ENCODE data around the gene DMXL1.

DMXL1 gene

DNA sequence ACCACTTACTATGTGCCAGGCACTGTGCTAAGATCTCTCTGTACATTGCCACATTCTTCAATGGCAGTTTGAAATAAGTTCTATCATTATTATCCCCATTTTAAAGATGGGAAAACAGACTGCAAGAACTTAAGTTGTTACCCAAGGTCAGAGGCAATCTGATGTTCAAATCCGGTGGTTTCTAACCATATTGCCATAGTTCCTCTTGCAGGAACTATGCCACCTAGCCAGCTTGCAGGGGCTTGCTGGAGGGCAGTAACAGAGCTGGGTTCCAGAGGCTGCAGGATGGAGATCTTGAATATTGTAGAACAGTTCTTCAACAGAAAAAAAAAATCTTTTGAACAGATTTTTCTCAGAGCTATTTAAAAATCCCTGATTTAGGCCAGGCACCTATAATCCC is 213.1 kb downstream of the DMXL1 start:
- no peak overlapping the region for H3K4me3 ChIP-seq (ENCODE audit: low read depth in 1 of 2, low read length in 2 of 2)
- no peak for TF ChIP-seq EZH2 (IDR thresholded peaks at IDR 0.05; ENCODE audit: borderline replicate concordance, low read depth, low read length, severe bottlenecking)
- TF ChIP-seq, protein P1, sequence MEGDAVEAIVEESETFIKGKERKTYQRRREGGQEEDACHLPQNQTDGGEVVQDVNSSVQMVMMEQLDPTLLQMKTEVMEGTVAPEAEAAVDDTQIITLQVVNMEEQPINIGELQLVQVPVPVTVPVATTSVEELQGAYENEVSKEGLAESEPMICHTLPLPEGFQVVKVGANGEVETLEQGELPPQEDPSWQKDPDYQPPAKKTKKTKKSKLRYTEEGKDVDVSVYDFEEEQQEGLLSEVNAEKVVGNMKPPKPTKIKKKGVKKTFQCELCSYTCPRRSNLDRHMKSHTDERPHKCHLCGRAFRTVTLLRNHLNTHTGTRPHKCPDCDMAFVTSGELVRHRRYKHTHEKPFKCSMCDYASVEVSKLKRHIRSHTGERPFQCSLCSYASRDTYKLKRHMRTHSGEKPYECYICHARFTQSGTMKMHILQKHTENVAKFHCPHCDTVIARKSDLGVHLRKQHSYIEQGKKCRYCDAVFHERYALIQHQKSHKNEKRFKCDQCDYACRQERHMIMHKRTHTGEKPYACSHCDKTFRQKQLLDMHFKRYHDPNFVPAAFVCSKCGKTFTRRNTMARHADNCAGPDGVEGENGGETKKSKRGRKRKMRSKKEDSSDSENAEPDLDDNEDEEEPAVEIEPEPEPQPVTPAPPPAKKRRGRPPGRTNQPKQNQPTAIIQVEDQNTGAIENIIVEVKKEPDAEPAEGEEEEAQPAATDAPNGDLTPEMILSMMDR (IDR thresholded peaks at IDR 0.05; ENCODE audit: borderline replicate concordance, extremely low read depth, low read length, poor library complexity, severe bottlenecking): peak; percentile 17
- H3K36me3 ChIP-seq (ENCODE audit: insufficient read depth, low read length): peaks cover 24% of the 10 kb centered on the region
- H2AFZ ChIP-seq (ENCODE audit: low read depth, low read length): no peak overlapping the region
- H3K9me3 ChIP-seq (ENCODE audit: insufficient read depth, low read length, severe bottlenecking): no peaks in the 10 kb centered on the region
- peaks cover 93% of the 10 kb centered on the region for H3K79me2 ChIP-seq (ENCODE audit: insufficient read depth, low read length)
- peak overlapping the region; percentile 12; the same call in 1 of the 2 replicates for H3K9ac ChIP-seq (ENCODE audit: low read depth, low read length)
- DNase-seq (no peak), ATAC-seq (ENCODE audit: insufficient read depth, low read depth) (no peak)
- peak overlapping the region; percentile 19 for H3K4me2 ChIP-seq (ENCODE audit: insufficient read depth, low read length)
- H3K4me1 ChIP-seq (ENCODE audit: insufficient read depth, low read length): peaks cover 100% of the 10 kb centered on the region
- H3K27ac ChIP-seq (ENCODE audit: low read length): peak overlapping the region; percentile 73
- H3K27me3 ChIP-seq (ENCODE audit: insufficient read depth, low read length, poor library complexity): no peaks in the 10 kb centered on the region
- no peaks in the 10 kb centered on the region for H4K20me1 ChIP-seq (ENCODE audit: insufficient read depth, low read length)

DNA sequence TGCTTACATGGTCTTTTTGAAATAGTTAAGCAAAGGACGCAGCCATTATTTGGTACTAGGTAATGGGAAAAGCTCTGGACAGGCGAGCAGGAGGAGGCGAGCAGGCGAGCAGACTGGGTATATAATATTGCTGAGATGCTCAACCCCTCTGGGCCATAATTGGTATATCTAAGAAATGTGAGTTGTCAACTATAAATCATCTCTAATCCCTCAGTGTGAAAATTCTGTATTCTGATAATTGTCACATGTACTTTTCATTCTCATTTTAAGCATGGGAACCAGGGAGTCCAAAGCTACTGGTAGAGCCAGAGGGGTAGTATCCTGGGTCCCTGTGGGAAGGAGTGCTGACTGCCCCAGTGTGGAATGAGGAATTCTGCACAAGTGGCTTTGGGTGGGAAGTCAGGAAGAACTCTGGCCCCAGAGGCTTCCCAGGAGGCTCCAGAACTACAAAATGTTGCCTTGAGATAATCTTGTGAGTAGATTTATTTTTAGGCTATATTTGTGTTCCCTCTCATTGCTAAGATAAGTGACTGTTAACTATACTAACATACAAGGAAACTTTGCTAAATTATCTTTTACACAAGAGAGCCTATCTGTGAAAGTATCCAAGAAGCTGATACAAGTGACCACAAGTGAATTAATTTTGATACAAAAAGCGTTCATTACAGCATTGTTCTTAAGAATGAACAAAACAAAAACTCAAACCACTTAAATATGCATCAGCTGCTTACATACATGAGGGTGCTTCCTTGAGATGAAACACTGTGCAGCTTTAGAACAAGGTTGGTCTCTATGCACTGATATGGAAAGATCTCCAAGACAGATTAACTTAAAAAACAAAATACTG is 214.4 kb downstream of the DMXL1 start:
- Histone ChIP-seq H3K9ac (ENCODE audit: low read depth, low read length) (peak overlapping the region; percentile 62), H3K36me3 (ENCODE audit: insufficient read depth, low read length) (peaks cover 26% of the 10 kb centered on the region), H3K9me3 (ENCODE audit: insufficient read depth, low read length, severe bottlenecking) (no peaks in the 10 kb centered on the region), H3K4me1 (ENCODE audit: insufficient read depth, low read length) (peaks cover 100% of the 10 kb centered on the region), H3K27ac (ENCODE audit: low read length) (peak overlapping the region; percentile 99), H3K79me2 (ENCODE audit: insufficient read depth, low read length) (peaks cover 93% of the 10 kb centered on the region), H3K4me3 (ENCODE audit: low read depth in 1 of 2, low read length in 2 of 2) (peak overlapping the region in 1 of 2 experiments; percentile 13; a peak in 1 of 4 replicates), H3K27me3 (ENCODE audit: insufficient read depth, low read length, poor library complexity) (no peaks in the 10 kb centered on the region), H4K20me1 (ENCODE audit: insufficient read depth, low read length) (no peaks in the 10 kb centered on the region), H2AFZ (ENCODE audit: low read depth, low read length) (no peak overlapping the region), H3K4me2 (ENCODE audit: insufficient read depth, low read length) (peak overlapping the region; percentile 77)
- TF ChIP-seq, protein P1 (IDR thresholded peaks at IDR 0.05; ENCODE audit: borderline replicate concordance, extremely low read depth, low read length, poor library complexity, severe bottlenecking): no peak
- peak; percentile 36 for ATAC-seq (ENCODE audit: insufficient read depth, low read depth)
- DNase-seq: no peak

DNA sequence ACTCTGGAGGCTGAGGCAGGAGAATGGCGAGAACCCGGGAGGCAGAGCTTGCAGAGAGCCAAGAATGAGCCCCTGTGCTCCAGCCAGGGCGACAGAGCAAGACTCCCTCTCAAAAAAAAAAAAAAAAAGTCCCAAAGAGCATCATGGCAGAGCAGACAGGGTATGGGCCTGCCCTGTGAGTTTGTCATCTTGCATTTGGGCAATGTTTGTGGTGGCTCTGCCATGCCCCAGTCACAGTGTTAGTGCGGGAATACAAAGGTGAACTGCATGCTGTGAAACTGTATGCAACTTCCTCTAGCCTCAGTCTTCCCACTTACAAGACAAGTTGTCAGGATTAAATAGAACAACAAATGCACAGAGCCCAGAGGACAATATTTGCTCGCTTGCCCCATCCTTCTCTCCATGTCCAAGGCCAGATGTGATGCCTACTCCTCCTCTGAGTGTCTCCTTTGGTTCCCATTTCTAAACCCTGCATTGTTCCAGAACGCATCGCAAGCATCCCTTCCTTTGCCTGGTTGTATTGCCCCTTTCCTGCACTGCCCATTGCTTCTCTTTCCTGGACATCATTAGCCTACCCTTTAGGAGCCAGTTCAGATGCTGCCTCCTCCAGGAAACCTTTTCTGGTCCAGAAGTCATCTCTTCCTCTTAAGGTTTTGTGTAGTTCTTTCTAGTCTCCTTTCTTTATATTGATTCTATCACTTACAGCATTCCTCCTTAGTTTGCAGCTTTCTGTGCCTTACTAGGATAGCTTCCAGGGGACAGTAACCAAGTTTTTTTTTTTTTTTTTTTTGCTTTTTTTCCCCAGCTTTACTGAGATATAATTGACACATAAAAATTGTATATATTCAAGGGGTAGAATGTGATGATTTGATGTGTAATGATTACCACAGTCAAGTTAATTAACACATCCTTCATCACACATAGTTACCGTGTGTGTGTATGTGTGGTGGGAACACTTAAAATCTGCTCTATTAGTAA is 215.9 kb downstream of the DMXL1 start:
- H2AFZ ChIP-seq (ENCODE audit: low read depth, low read length): peak overlapping the region; percentile 2; the same call in 1 of the 2 replicates
- H3K4me2 ChIP-seq (ENCODE audit: insufficient read depth, low read length): peak overlapping the region; percentile 77
- H3K9me3 ChIP-seq (ENCODE audit: insufficient read depth, low read length, severe bottlenecking): no peaks in the 10 kb centered on the region
- H3K27ac ChIP-seq (ENCODE audit: low read length): peak overlapping the region; percentile 99
- ATAC-seq (ENCODE audit: insufficient read depth, low read depth) (peak; percentile 32), DNase-seq (peak; percentile 48)
- peaks cover 29% of the 10 kb centered on the region for H3K36me3 ChIP-seq (ENCODE audit: insufficient read depth, low read length)
- no peaks in the 10 kb centered on the region for H3K27me3 ChIP-seq (ENCODE audit: insufficient read depth, low read length, poor library complexity)
- H3K4me1 ChIP-seq (ENCODE audit: insufficient read depth, low read length): peaks cover 100% of the 10 kb centered on the region
- H3K9ac ChIP-seq (ENCODE audit: low read depth, low read length): peak overlapping the region; percentile 62
- peak overlapping the region in 1 of 2 experiments; percentile 54; a peak in 2 of 4 replicates for H3K4me3 ChIP-seq (ENCODE audit: low read depth in 1 of 2, low read length in 2 of 2)
- H4K20me1 ChIP-seq (ENCODE audit: insufficient read depth, low read length): no peaks in the 10 kb centered on the region
- peaks cover 93% of the 10 kb centered on the region for H3K79me2 ChIP-seq (ENCODE audit: insufficient read depth, low read length)
- TF ChIP-seq, protein P1 (IDR thresholded peaks at IDR 0.05; ENCODE audit: borderline replicate concordance, extremely low read depth, low read length, poor library complexity, severe bottlenecking): no peak
- TF ChIP-seq EZH2 (IDR thresholded peaks at IDR 0.05; ENCODE audit: borderline replicate concordance, low read depth, low read length, severe bottlenecking): no peak
